SU-DHL-6 (cell line): ENCODE data around the gene OR6Y1.

Experiments
- CTCF ChIP-seq: fragments of 200-600 bp; sonication (generic); IDR thresholded peaks from one replicate; pipeline ENCODE4 v1.5.1; 2017; ENCODE audit warnings: antibody characterized with exemption, mild to moderate bottlenecking, low read length, moderate library complexity; ENCODE audit not compliant: insufficient read depth, poor library complexity, severe bottlenecking
- EZH2phosphoT487 ChIP-seq: fragments of 200-600 bp; sonication (generic), shearing (Covaris generic); conservative IDR thresholded peaks from 2 replicates; pipeline ENCODE4 v1.6.1; 2018; ENCODE audit warnings: mild to moderate bottlenecking, antibody characterized with exemption, low read length, moderate library complexity, mixed read lengths

GRCh38 chr1:158563853-158564252 lies 9.6 kb upstream of the OR6Y1 start:
- TF ChIP-seq EZH2phosphoT487 (no peak), CTCF (no peak)
